Measurements from ENCODE around the gene CLASP1. TPM values are rescaled to one million over a fixed set of nuclear protein-coding genes. Genes with fewer than 3 reads are reported as not detected.

CLASP1 gene
- polyA plus RNA-seq, 1 donor (not counting 4 experiments of a cell fraction or from before 2014, with no cell fraction given) = 16.7 TPM

GRCh38 chr2:121412349-121412748 is 236.9 kb downstream of the CLASP1 start:
- H3K79me2 ChIP-seq (ENCODE audit: control insufficient read depth, insufficient read depth, low read length) = peaks cover 2% of the 10 kb centered on the region
- no peaks in the 10 kb centered on the region for H3K9me1 ChIP-seq (ENCODE audit: control insufficient read depth, extremely low read depth, insufficient read depth, low read length)
- H3K9ac ChIP-seq (ENCODE audit: control insufficient read depth, extremely low read depth, insufficient read depth, low read length) = no peak overlapping the region
- no peak overlapping the region for H3K4me3 ChIP-seq (ENCODE audit: control insufficient read depth in 2 of 3, extremely low read depth in 1 of 3, insufficient read depth in 2 of 3, low read depth in 1 of 3, low read length in 3 of 3)
- H3K9me3 ChIP-seq (ENCODE audit: control insufficient read depth, low read depth, low read length) = no peaks in the 10 kb centered on the region
- no peak for TF ChIP-seq EZH2 (IDR thresholded peaks at IDR 0.05; ENCODE audit: low read length)
- TF ChIP-seq CTCF (optimal IDR thresholded peaks at IDR 0.05 in 1 of 3, IDR thresholded peaks at IDR 0.05 in 1 of 3, conservative IDR thresholded peaks at IDR 0.05 in 1 of 3; ENCODE audit: extremely low read depth in 1 of 3, insufficient read depth in 2 of 3, low read length in 3 of 3) = no peak
- peaks cover 15 to 18% of the 10 kb centered on the region in 2 experiments for H3K36me3 ChIP-seq (ENCODE audit: control insufficient read depth in 2 of 2, extremely low read depth in 1 of 2, insufficient read depth in 2 of 2, low read length in 2 of 2)
- H3K4me2 ChIP-seq (ENCODE audit: control insufficient read depth, extremely low read depth, insufficient read depth, low read depth, low read length) = no peak overlapping the region
- no peak for FAIRE-seq
- no peak for DNase-seq (ENCODE audit: low read depth, low spot score)
- no peak overlapping the region for H3K27ac ChIP-seq (ENCODE audit: control insufficient read depth, insufficient read depth, low read length)
- H4K20me1 ChIP-seq (ENCODE audit: control insufficient read depth, extremely low read depth, insufficient read depth, low read length) = no peaks in the 10 kb centered on the region
- no peaks in the 10 kb centered on the region for H3K27me3 ChIP-seq (ENCODE audit: control insufficient read depth, extremely low read depth, insufficient read depth, low read length)
- no peak overlapping the region for H2AFZ ChIP-seq (ENCODE audit: control insufficient read depth, low read length)
- dilution Hi-C loops (cut with MboI; ENCODE audit: extremely low pct_ligation_motif_present, low sequenced_read_pairs) = no loop called here
- no peaks in the 10 kb centered on the region for H3K4me1 ChIP-seq (ENCODE audit: control insufficient read depth, extremely low read depth, insufficient read depth, low read length)

GRCh38 chr2:121409966-121410365 is 239.3 kb downstream of the CLASP1 start:
- Histone ChIP-seq H3K9ac (ENCODE audit: control insufficient read depth, extremely low read depth, insufficient read depth, low read length) (no peak overlapping the region), H3K4me2 (ENCODE audit: control insufficient read depth, extremely low read depth, insufficient read depth, low read depth, low read length) (no peak overlapping the region), H4K20me1 (ENCODE audit: control insufficient read depth, extremely low read depth, insufficient read depth, low read length) (no peaks in the 10 kb centered on the region), H3K27ac (ENCODE audit: control insufficient read depth, insufficient read depth, low read length) (no peak overlapping the region), H3K79me2 (ENCODE audit: control insufficient read depth, insufficient read depth, low read length) (peaks cover 2% of the 10 kb centered on the region), H3K36me3 (ENCODE audit: control insufficient read depth in 2 of 2, extremely low read depth in 1 of 2, insufficient read depth in 2 of 2, low read length in 2 of 2) (peaks cover 21 to 23% of the 10 kb centered on the region in 2 experiments), H3K4me1 (ENCODE audit: control insufficient read depth, extremely low read depth, insufficient read depth, low read length) (no peaks in the 10 kb centered on the region), H3K4me3 (ENCODE audit: control insufficient read depth in 2 of 3, extremely low read depth in 1 of 3, insufficient read depth in 2 of 3, low read depth in 1 of 3, low read length in 3 of 3) (no peak overlapping the region), H2AFZ (ENCODE audit: control insufficient read depth, low read length) (no peak overlapping the region), H3K9me3 (ENCODE audit: control insufficient read depth, low read depth, low read length) (no peaks in the 10 kb centered on the region), H3K9me1 (ENCODE audit: control insufficient read depth, extremely low read depth, insufficient read depth, low read length) (no peaks in the 10 kb centered on the region), H3K27me3 (ENCODE audit: control insufficient read depth, extremely low read depth, insufficient read depth, low read length) (no peaks in the 10 kb centered on the region)
- DNase-seq (ENCODE audit: low read depth, low spot score) (no peak), FAIRE-seq (no peak)
- TF ChIP-seq EZH2 (IDR thresholded peaks at IDR 0.05; ENCODE audit: low read length) = no peak
- no peak for TF ChIP-seq CTCF (optimal IDR thresholded peaks at IDR 0.05 in 1 of 3, IDR thresholded peaks at IDR 0.05 in 1 of 3, conservative IDR thresholded peaks at IDR 0.05 in 1 of 3; ENCODE audit: extremely low read depth in 1 of 3, insufficient read depth in 2 of 3, low read length in 3 of 3)
- dilution Hi-C loops (cut with MboI; ENCODE audit: extremely low pct_ligation_motif_present, low sequenced_read_pairs) = no loop called here

Data from keratinocyte (primary cell).